Ovary (tissue), 3 donors: ENCODE data around the gene C10orf53.

ENCODE experiments used
- EP300 ChIP-seq: sonication (generic); formaldehyde crosslinking; IDR thresholded peaks from one replicate; pipeline ENCODE4 v1.6.1; 2017; ENCODE audit warnings: antibody characterized with exemption
- TF ChIP-seq, protein P1 (sequence below), 3 donors: fragments of 450-650 bp in 2 of 3; fragments of 200-600 bp in 1 of 3; IDR thresholded peaks; one replicate each; pipeline versions ENCODE4 v1.5.1 to v1.8.0; 2016 to 2022; ENCODE audit warnings: antibody characterized with exemption in 3 of 3, mild to moderate bottlenecking in 1 of 3
- donor health status: DM: no; HTN: no; CAD: no.

- TF ChIP-seq EP300 = no peak
- TF ChIP-seq, protein P1, sequence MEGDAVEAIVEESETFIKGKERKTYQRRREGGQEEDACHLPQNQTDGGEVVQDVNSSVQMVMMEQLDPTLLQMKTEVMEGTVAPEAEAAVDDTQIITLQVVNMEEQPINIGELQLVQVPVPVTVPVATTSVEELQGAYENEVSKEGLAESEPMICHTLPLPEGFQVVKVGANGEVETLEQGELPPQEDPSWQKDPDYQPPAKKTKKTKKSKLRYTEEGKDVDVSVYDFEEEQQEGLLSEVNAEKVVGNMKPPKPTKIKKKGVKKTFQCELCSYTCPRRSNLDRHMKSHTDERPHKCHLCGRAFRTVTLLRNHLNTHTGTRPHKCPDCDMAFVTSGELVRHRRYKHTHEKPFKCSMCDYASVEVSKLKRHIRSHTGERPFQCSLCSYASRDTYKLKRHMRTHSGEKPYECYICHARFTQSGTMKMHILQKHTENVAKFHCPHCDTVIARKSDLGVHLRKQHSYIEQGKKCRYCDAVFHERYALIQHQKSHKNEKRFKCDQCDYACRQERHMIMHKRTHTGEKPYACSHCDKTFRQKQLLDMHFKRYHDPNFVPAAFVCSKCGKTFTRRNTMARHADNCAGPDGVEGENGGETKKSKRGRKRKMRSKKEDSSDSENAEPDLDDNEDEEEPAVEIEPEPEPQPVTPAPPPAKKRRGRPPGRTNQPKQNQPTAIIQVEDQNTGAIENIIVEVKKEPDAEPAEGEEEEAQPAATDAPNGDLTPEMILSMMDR (IDR thresholded peaks at IDR 0.05) = no peak
Measured at GRCh38 chr10:49664006-49664841, 15.2 kb upstream of the C10orf53 start.
